Natural killer cell treated with Interleukin-12 subunit alpha and Interleukin-12 subunit beta and Interleukin-15 and Interleukin-18, amount 100 ng/mL, for 72 hours (primary cell): ENCODE data around the gene EVX2. TPM values are rescaled to one million over a fixed set of nuclear protein-coding genes. Genes with fewer than 3 reads are reported as not detected.

Experiments
- total RNA-seq, 2 donors: library from RNA; stranded (reverse); gene quantifications; one replicate each; pipeline ENCODE4 v1.2.3, GENCODE V29; 2022

EVX2 gene
- total RNA-seq, 2 donors from 2014 or later = not detected

Other genes starting within 250 kb of the EVX2 start
- 10 to 100 TPM; 35.9 to 44.7 TPM for gene LNPK, start 81.7 kb downstream of the EVX2 start, total RNA-seq
- gene HOXD13, start 8.8 kb upstream of the EVX2 start, total RNA-seq = not detected
- not detected for gene HOXD12, start 15.8 kb upstream of the EVX2 start, total RNA-seq
- gene HOXD11, start 23.3 kb upstream of the EVX2 start, total RNA-seq = not detected
- gene HOXD10, start 32.8 kb upstream of the EVX2 start, total RNA-seq = not detected
- not detected for gene HOXD9, start 38.8 kb upstream of the EVX2 start, total RNA-seq
- not detected for gene HOXD8, start 45.7 kb upstream of the EVX2 start, total RNA-seq
- gene HOXD4, start 67.6 kb upstream of the EVX2 start, total RNA-seq = not detected
- not detected for gene HOXD3, start 73.3 kb upstream of the EVX2 start, total RNA-seq
- not detected for gene HOXD1, start 104.7 kb upstream of the EVX2 start, total RNA-seq
- 10 to 100 TPM; 20.4 to 21.9 TPM for gene MTX2, start 185.5 kb upstream of the EVX2 start, total RNA-seq